Bronchial epithelial cell (primary cell): ENCODE data around the gene WDFY4. TPM values are rescaled to one million over a fixed set of nuclear protein-coding genes. Genes with fewer than 3 reads are reported as not detected.

Experiments
- DNase-seq: peaks from one replicate; pipeline ENCODE4 v3.0.0-alpha.2; 2010; ENCODE audit warnings: low read depth
- FAIRE-seq: peaks from 2 replicates; lab custom pipeline; 2011; peaks lifted over from hg19 to GRCh38; lab: Jason Lieb, UNC
- H3K27me3 ChIP-seq: 2 replicates; pipeline ENCODE4 v1.5.1; 2011; ENCODE audit warnings: low read length; ENCODE audit not compliant: control insufficient read depth, insufficient read depth
- H3K36me3 ChIP-seq: 2 replicates; pipeline ENCODE4 v1.5.1; 2011; ENCODE audit warnings: low read length; ENCODE audit not compliant: control insufficient read depth, insufficient read depth
- H3K4me3 ChIP-seq: 2 replicates; pipeline ENCODE4 v1.5.1; 2011; ENCODE audit warnings: mild to moderate bottlenecking, low read depth, low read length, control low read depth
- CTCF ChIP-seq: IDR thresholded peaks from 2 replicates; pipeline ENCODE4 v1.5.1; 2011; ENCODE audit warnings: mild to moderate bottlenecking, moderate library complexity, low read length, control low read depth, inconsistent platforms; ENCODE audit not compliant: insufficient read depth, severe bottlenecking
- total RNA-seq: library from RNA; depleted of rRNA; stranded (reverse); fragments of >200 nt; gene quantifications from 2 replicates; pipeline ENCODE4 v1.2.1, GENCODE V29; 2014

Gene WDFY4
- total RNA-seq, 1 donor from 2014 or later: under 0.01 TPM

GRCh38 chr10:48993627-48994026 is 309.0 kb downstream of the WDFY4 start:
- TF ChIP-seq CTCF: no peak
- peaks cover 1% of the 10 kb centered on the region for H3K27me3 ChIP-seq
- no peak for FAIRE-seq

GRCh38 chr10:48996329-48996728 is 311.7 kb downstream of the WDFY4 start:
- FAIRE-seq (no peak), DNase-seq (no peak)
- no peaks in the 10 kb centered on the region for H3K27me3 ChIP-seq
- H3K36me3 ChIP-seq: no peaks in the 10 kb centered on the region
- H3K4me3 ChIP-seq: no peak overlapping the region
- no peak for TF ChIP-seq CTCF

More at GRCh38 chr10:48993627-48994026, 309.0 kb downstream of the WDFY4 start:
- no peak overlapping the region for H3K4me3 ChIP-seq
- H3K36me3 ChIP-seq: no peaks in the 10 kb centered on the region
- DNase-seq: no peak

- TF ChIP-seq CTCF: no peak
- Histone ChIP-seq H3K4me3 (no peak overlapping the region), H3K36me3 (no peaks in the 10 kb centered on the region), H3K27me3 (no peaks in the 10 kb centered on the region)
- FAIRE-seq (no peak), DNase-seq (no peak)
Measured at GRCh38 chr10:48999346-48999745, 314.7 kb downstream of the WDFY4 start.

GRCh38 chr10:49000437-49001398 is 316.0 kb downstream of the WDFY4 start:
- no peak for TF ChIP-seq CTCF
- no peak for DNase-seq
- no peaks in the 10 kb centered on the region for H3K36me3 ChIP-seq
- no peaks in the 10 kb centered on the region for H3K27me3 ChIP-seq
- no peak overlapping the region for H3K4me3 ChIP-seq
- FAIRE-seq: no peak

GRCh38 chr10:49001402-49001801 is 316.7 kb downstream of the WDFY4 start:
- Histone ChIP-seq H3K27me3 (no peaks in the 10 kb centered on the region), H3K4me3 (no peak overlapping the region), H3K36me3 (no peaks in the 10 kb centered on the region)
- TF ChIP-seq CTCF: no peak
- FAIRE-seq: no peak
- DNase-seq: no peak
